HG03064 (cell line): ENCODE results near the gene SLC14A1.

Experiments used
- ATAC-seq: cut with Tn5 transposase; IDR thresholded peaks from one replicate; pipeline ENCODE4 v1.9.1; 2021; ENCODE audit warnings: low read depth; ENCODE audit not compliant: unreplicated experiment

SLC14A1 gene

DNA sequence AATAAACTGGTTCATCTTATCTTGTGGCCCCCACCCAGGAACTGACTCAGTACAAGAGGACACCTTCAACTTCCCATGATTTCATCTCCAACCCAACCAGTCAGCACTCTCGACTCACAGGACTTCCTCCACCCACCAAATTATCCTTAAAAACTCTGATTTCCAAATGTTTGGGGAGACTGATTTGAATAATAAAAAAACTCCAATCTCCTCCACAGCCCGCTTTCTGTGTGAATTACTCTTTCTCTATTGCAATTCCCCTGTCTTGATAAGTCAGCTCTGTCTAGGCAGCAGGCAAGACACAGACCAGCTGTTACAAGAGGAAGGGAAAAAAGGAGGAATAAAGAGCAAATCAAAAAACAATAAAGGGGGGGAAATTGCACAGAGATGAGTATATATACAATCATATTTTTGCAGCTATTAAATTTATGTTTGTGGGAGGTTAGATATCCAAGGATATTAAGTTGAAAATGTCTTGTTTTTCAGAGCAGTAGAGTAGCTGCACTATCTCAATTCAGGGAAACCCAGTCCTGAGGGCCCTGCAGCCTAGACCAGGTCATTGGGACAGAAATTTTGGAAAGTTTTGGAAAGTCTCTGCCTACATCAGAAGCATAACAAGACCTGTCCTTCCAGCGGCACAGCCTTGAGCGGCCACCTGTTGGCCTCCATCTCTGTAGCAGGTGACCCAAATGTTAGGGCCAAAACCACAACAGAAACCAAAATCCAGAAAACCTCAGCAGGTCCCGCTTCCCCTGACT is 68.7 kb downstream of the SLC14A1 start:
- ATAC-seq, result no peak

DNA sequence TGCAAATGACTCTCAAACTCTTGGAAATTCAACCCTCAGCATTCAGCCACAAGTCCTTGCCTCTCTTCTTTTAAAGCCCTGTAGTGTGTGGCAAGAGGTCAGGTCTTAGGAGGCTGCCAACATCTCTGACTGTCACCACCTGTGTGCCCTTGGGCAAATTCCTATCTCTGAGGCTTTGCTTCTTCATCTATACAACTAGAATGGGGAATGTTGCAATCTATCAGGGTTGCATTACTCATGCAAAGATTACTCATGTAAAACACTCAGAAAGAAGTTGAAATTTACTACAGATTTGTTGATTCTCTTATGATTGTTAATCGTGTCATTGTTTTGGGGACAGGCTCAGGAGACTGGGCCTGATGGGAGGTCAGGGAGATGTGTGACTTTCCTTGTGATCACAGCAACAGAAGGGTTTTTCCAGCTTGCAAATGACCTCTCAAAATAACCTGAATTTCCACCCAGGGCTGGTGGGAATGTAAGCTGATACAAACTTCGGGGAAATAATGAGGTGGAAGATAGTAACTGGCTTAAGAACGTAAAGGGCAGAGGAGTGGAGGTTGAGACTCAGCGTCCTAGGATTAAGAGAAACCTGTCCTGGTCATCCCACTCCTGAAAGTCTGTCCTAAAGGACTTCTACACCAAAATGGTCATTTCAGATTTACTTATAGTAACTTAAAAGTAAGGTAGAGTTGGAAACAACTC is 69.4 kb downstream of the SLC14A1 start:
- no peak for ATAC-seq

- no peak for ATAC-seq
Observed at GRCh38 chr18:45801416-45802004, 77.5 kb downstream of the SLC14A1 start.
